ENCODE results near the gene STARD3. TPM values are rescaled to one million over a fixed set of nuclear protein-coding genes. Genes with fewer than 3 reads are reported as not detected.
A peak's percentile ranks its signal among the peaks of the same experiment; 100 is the strongest.

The STARD3 gene
- total and polyA plus RNA-seq, 10 donors = 59.5 to 166 (median 100) TPM

GRCh38 chr17:39699818-39700147 lies 62.8 kb downstream of the STARD3 start, which contains the start of gene ERBB2:
Gene ERBB2, plus strand, starts transcription at chr17:39700064. Its CDS starts 175 bp downstream, at chr17:39700239.
- H3K27ac ChIP-seq = peak within 1 kb of the TSS in 6 of 8 donors; percentile 10 to 70 (median 51)
- intact Hi-C loops (cut with DNase I; ENCODE audit: low total_unique reads) = no loop called here
- peak; percentile 37 to 62 (median 41) for TF ChIP-seq POLR2AphosphoS5 (IDR thresholded peaks at IDR 0.05)
- TF ChIP-seq CTCF (IDR thresholded peaks at IDR 0.05 in 8 of 11, conservative IDR thresholded peaks at IDR 0.05 in 3 of 11) = no peak
- peaks cover 0 to 22% (median 5%) of the 10 kb centered on the region in 6 donors for H3K4me1 ChIP-seq
- no peaks in the 10 kb centered on the region for H3K9me3 ChIP-seq
- H3K36me3 ChIP-seq = peaks cover 0 to 6% (median 0%) of the 10 kb centered on the region in 6 donors
- H3K4me3 ChIP-seq = peak within 1 kb of the TSS; percentile 31 to 66 (median 42)
- WGBS, 5 donors = 12 to 18% (median 16%) methylated on average over 12 to 20 of the region's 20 CpGs
- no peak for DNase-seq
- H3K27me3 ChIP-seq (replicated peaks in 1 of 7) = peaks cover 0 to 40% (median 24%) of the 10 kb centered on the region in 7 donors

- Histone ChIP-seq H3K27ac (peak overlapping the region in 6 of 8 donors; percentile 10 to 70 (median 51)), H3K9me3 (no peaks in the 10 kb centered on the region), H3K27me3 (replicated peaks in 1 of 7) (peaks cover 0 to 40% (median 24%) of the 10 kb centered on the region in 7 donors), H3K4me1 (peaks cover 0 to 22% (median 5%) of the 10 kb centered on the region in 6 donors), H3K4me3 (peak overlapping the region; percentile 31 to 66 (median 42)), H3K36me3 (no peaks in the 10 kb centered on the region)
- intact Hi-C loops (cut with DNase I; ENCODE audit: low total_unique reads) = no loop called here
- no peak for TF ChIP-seq POLR2A (IDR thresholded peaks at IDR 0.05)
- no peak for TF ChIP-seq POLR2AphosphoS5 (IDR thresholded peaks at IDR 0.05)
- no peak for DNase-seq
- 3 to 14% (median 4%) methylated on average over 19 to 57 of the region's 57 CpGs for WGBS, 5 donors
These were observed 63.4 kb downstream of the STARD3 start for GRCh38 chr17:39700148-39700987.

DNA sequence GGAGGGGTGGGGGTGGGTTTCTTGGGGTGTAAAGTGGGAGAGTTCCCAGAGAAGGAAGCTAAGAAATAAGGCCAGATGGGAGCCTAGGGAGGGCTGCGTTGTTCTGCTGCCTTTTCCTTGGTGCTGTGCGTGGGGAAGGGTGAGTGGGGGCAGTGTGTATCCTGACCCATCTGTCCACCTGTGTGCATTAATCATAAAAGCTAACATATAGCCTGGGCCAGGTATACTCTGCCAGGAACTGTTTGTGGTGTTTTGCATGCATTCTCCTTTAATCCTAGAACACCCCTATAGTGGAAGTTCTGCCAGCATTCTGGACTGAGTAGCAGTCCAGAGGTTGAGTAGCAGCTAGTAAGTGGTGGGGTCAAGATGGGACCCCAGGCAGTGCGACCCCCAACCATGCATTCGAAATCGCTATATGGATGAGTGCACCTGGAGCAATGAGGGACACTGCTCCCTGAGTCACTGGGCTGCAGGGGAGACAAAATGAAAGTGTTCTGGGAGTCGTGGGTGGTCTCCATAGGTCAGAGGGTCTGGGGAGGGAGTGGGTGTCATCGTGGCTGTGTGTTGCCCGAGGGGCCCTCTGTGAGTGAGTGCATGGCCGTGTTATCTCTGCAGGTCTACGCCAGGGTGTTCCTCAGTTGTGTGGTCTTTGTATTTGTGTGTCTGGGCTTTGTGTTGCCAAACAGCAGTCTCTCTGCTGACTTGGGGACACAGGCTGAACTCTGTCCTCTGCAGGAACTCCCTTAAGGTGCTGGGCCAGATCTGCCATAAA lies 64.3 kb downstream of the STARD3 start:
- DNase-seq = no peak
- intact Hi-C loops (cut with DNase I; ENCODE audit: low total_unique reads) = no loop called here
- WGBS, 5 donors = 52 to 67% (median 59%) methylated on average over 10 of the region's 10 CpGs
- H3K27me3 ChIP-seq (replicated peaks in 1 of 7) = peaks cover 0 to 40% (median 24%) of the 10 kb centered on the region in 7 donors
- H3K4me1 ChIP-seq = peaks cover 0 to 22% (median 5%) of the 10 kb centered on the region in 6 donors
- H3K9me3 ChIP-seq = no peaks in the 10 kb centered on the region
- H3K36me3 ChIP-seq = no peaks in the 10 kb centered on the region
- TF ChIP-seq CTCF (IDR thresholded peaks at IDR 0.05 in 8 of 11, conservative IDR thresholded peaks at IDR 0.05 in 3 of 11) (no peak), POLR2A (IDR thresholded peaks at IDR 0.05) (no peak), POLR2AphosphoS5 (IDR thresholded peaks at IDR 0.05) (no peak)
- no peak overlapping the region for H3K27ac ChIP-seq
- peak overlapping the region in 5 of 8 donors; percentile 34 to 66 (median 43) for H3K4me3 ChIP-seq

DNA sequence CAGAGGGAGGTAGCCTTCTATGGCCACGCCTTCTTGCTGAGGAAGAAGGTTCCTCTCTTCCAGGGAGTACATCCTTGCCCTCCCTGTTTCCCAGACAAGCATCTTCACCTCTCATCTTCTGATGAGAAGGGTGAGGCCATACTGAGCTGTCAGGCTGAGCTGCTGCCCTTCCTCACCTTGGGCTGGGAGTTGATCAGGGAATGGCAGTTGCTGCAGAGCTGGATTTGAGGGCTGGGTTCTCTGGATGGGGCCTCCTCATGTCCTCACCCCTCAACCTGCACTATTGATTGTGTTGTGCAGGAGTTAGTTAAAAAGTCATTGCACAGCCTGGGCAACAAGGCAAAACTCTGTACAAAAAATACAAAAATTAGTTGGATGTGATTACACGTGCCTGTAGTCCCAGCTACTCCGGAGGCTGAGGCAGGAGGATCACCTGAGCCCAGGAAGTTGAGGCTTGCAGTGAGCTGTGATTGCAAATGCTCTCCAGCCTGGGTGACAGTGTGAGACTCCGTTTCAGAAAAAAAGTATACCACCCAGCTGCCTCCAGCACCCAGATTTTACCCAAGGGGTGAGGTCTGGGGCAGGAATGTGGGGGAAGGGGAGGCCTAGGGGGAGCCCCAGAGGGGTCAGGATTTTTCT lies 65.0 kb downstream of the STARD3 start:
- intact Hi-C loops (cut with DNase I; ENCODE audit: low total_unique reads) = no loop called here
- Histone ChIP-seq H3K4me3 (no peak overlapping the region), H3K4me1 (peaks cover 0 to 25% (median 6%) of the 10 kb centered on the region in 6 donors), H3K9me3 (no peaks in the 10 kb centered on the region), H3K36me3 (no peaks in the 10 kb centered on the region), H3K27me3 (replicated peaks in 1 of 7) (peaks cover 0 to 40% (median 24%) of the 10 kb centered on the region in 7 donors), H3K27ac (no peak overlapping the region)
- 72 to 88% (median 82%) methylated on average over 4 of the region's 4 CpGs for WGBS, 5 donors
- no peak for DNase-seq
- no peak for TF ChIP-seq CTCF (IDR thresholded peaks at IDR 0.05 in 8 of 11, conservative IDR thresholded peaks at IDR 0.05 in 3 of 11)
- no peak for TF ChIP-seq POLR2A (IDR thresholded peaks at IDR 0.05)
- TF ChIP-seq POLR2AphosphoS5 (IDR thresholded peaks at IDR 0.05) = no peak

All from spleen (tissue), 11 donors.